HAP-1 (cell line): ENCODE measurements around the gene SELENOS.

Experiments
- DNase-seq, 2 experiments: peaks; one replicate each; pipeline ENCODE4 v3.0.0-alpha.2; 2016 to 2020; ENCODE audit warnings: low spot score in 2 of 2
- H3K27me3 ChIP-seq: fragments of 250-450 bp; sonication (Bioruptor Pico); 2 replicates; pipeline ENCODE4 v1.5.1; 2020; ENCODE audit warnings: low read depth, mild to moderate bottlenecking, moderate library complexity
- H3K36me3 ChIP-seq: fragments of 250-450 bp; sonication (Bioruptor Pico); replicated peaks from 2 replicates; pipeline ENCODE4 v1.5.1; 2020; ENCODE audit warnings: mild to moderate bottlenecking
- H3K4me1 ChIP-seq: fragments of 250-450 bp; sonication (Bioruptor Pico); 2 replicates; pipeline ENCODE4 v1.5.1; 2020; ENCODE audit warnings: mild to moderate bottlenecking
- H3K4me3 ChIP-seq: fragments of 250-450 bp; sonication (Bioruptor Pico); 2 replicates; pipeline ENCODE4 v1.5.1; 2020; ENCODE audit warnings: mild to moderate bottlenecking, moderate library complexity
- H3K9me3 ChIP-seq: fragments of 250-450 bp; sonication (Bioruptor Pico); 2 replicates; pipeline ENCODE4 v1.5.1; 2020; ENCODE audit warnings: mild to moderate bottlenecking, moderate library complexity
- in situ Hi-C: fragments of 300-500 bp; cut with MboI; formaldehyde crosslinking; loops from 3 replicates; pipeline ENCODE4 v1.14.3; 2020; ENCODE audit warnings: low sequenced_read_pairs, inconsistent platforms, mixed read lengths

The SELENOS gene

GRCh38 chr15:101256757-101257156, 20.5 kb downstream of the SELENOS start:
- Histone ChIP-seq H3K4me1 (no peaks in the 10 kb centered on the region), H3K27me3 (0 out of 2 replicates have a peak, but pooled peaks cover 3% of the 10 kb centered on the region), H3K9me3 (no peaks in the 10 kb centered on the region), H3K36me3 (no peaks in the 10 kb centered on the region), H3K4me3 (no peak overlapping the region)
- peak in 1 of 2 experiments; percentile 27 for DNase-seq
- in situ Hi-C loops = loop anchor here (5.0 to 25.0 kb wide), 3 partner anchors 169 to 344 kb away; partner anchors contain the start of gene LRRK1

GRCh38 chr15:101255615-101256241, 21.6 kb downstream of the SELENOS start:
- in situ Hi-C loops = loop anchor here (5.0 to 25.0 kb wide), 3 partner anchors 168 to 343 kb away; partner anchors contain the start of gene LRRK1
- Histone ChIP-seq H3K36me3 (no peaks in the 10 kb centered on the region), H3K4me3 (no peak overlapping the region), H3K27me3 (0 out of 2 replicates have a peak, but pooled peaks cover 3% of the 10 kb centered on the region), H3K4me1 (no peaks in the 10 kb centered on the region), H3K9me3 (no peaks in the 10 kb centered on the region)
- DNase-seq = no peak

- no peaks in the 10 kb centered on the region for H3K36me3 ChIP-seq
- DNase-seq = no peak
- H3K27me3 ChIP-seq = 0 out of 2 replicates have a peak, but pooled peaks cover 3% of the 10 kb centered on the region
- H3K4me3 ChIP-seq = no peak overlapping the region
- in situ Hi-C loops = loop anchor here (5.0 to 25.0 kb wide), 3 partner anchors 168 to 343 kb away; partner anchors contain the start of gene LRRK1
- H3K9me3 ChIP-seq = no peaks in the 10 kb centered on the region
- H3K4me1 ChIP-seq = peaks cover 2% of the 10 kb centered on the region
Observed at GRCh38 chr15:101255051-101255395, 22.3 kb downstream of the SELENOS start.

- H3K27me3 ChIP-seq = 0 out of 2 replicates have a peak, but pooled peaks cover 3% of the 10 kb centered on the region
- H3K4me1 ChIP-seq = peaks cover 7% of the 10 kb centered on the region
Observed at GRCh38 chr15:101254157-101255050, 22.9 kb downstream of the SELENOS start.

GRCh38 chr15:101252836-101253235, 24.4 kb downstream of the SELENOS start:
- Histone ChIP-seq H3K27me3 (0 out of 2 replicates have a peak, but pooled peaks cover 3% of the 10 kb centered on the region), H3K9me3 (no peaks in the 10 kb centered on the region), H3K4me1 (peaks cover 7% of the 10 kb centered on the region), H3K4me3 (peak overlapping the region; percentile 54), H3K36me3 (peaks cover 7% of the 10 kb centered on the region)
- DNase-seq = no peak
- in situ Hi-C loops = loop anchor here (25.0 kb wide), 1 partner anchor 341 kb away; the partner anchor contains the start of gene LRRK1

More at GRCh38 chr15:101254157-101255050, 22.9 kb downstream of the SELENOS start:
- DNase-seq = no peak
- H3K9me3 ChIP-seq = no peaks in the 10 kb centered on the region
- H3K36me3 ChIP-seq = no peaks in the 10 kb centered on the region
- no peak overlapping the region for H3K4me3 ChIP-seq
- in situ Hi-C loops = loop anchor here (5.0 to 25.0 kb wide), 3 partner anchors 167 to 342 kb away; partner anchors contain the start of gene LRRK1

GRCh38 chr15:101251830-101252820, 25.2 kb downstream of the SELENOS start, which contains the start of gene CHSY1:
CHSY1 (minus strand) TSS chr15:101252048; CDS start chr15:101251456, 592 bp downstream.
- H3K4me1 ChIP-seq = peaks cover 7% of the 10 kb centered on the region
- H3K36me3 ChIP-seq = peaks cover 8% of the 10 kb centered on the region
- peak within 1 kb of the TSS; percentile 62 for H3K4me3 ChIP-seq
- DNase-seq = peak; percentile 74 to 87
- H3K27me3 ChIP-seq = 0 out of 2 replicates have a peak, but pooled peaks cover 3% of the 10 kb centered on the region
- H3K9me3 ChIP-seq = no peaks in the 10 kb centered on the region
- in situ Hi-C loops = loop anchor here (25.0 kb wide), 1 partner anchor 340 kb away; the partner anchor contains the start of gene LRRK1

GRCh38 chr15:101250873-101251829, 26.1 kb downstream of the SELENOS start:
- Histone ChIP-seq H3K4me3 (peak overlapping the region; percentile 62), H3K36me3 (peaks cover 8% of the 10 kb centered on the region), H3K27me3 (0 out of 2 replicates have a peak, but pooled peaks cover 3% of the 10 kb centered on the region), H3K9me3 (no peaks in the 10 kb centered on the region), H3K4me1 (peaks cover 7% of the 10 kb centered on the region)
- DNase-seq = peak; percentile 26 to 73
- in situ Hi-C loops = loop anchor here (25.0 kb wide), 1 partner anchor 339 kb away; the partner anchor contains the start of gene LRRK1

- Histone ChIP-seq H3K4me1 (peaks cover 7% of the 10 kb centered on the region), H3K36me3 (peaks cover 8% of the 10 kb centered on the region), H3K27me3 (0 out of 2 replicates have a peak, but pooled peaks cover 3% of the 10 kb centered on the region), H3K4me3 (peak overlapping the region; percentile 62), H3K9me3 (no peaks in the 10 kb centered on the region)
- peak in 1 of 2 experiments; percentile 74 for DNase-seq
- in situ Hi-C loops = loop anchor here (25.0 kb wide), 1 partner anchor 338 kb away; the partner anchor contains the start of gene LRRK1
Observed at GRCh38 chr15:101250341-101250831, 26.9 kb downstream of the SELENOS start.

- no peak for DNase-seq
- no peak overlapping the region for H3K4me3 ChIP-seq
- no peaks in the 10 kb centered on the region for H3K27me3 ChIP-seq
- H3K4me1 ChIP-seq = peaks cover 15% of the 10 kb centered on the region
- H3K36me3 ChIP-seq = peaks cover 8% of the 10 kb centered on the region
- in situ Hi-C loops = no loop called here
- no peaks in the 10 kb centered on the region for H3K9me3 ChIP-seq
Observed at GRCh38 chr15:101248274-101248673, 29.0 kb downstream of the SELENOS start.

- Histone ChIP-seq H3K4me1 (peaks cover 24% of the 10 kb centered on the region), H3K9me3 (no peaks in the 10 kb centered on the region), H3K27me3 (no peaks in the 10 kb centered on the region), H3K4me3 (no peak overlapping the region), H3K36me3 (peaks cover 9% of the 10 kb centered on the region)
- DNase-seq = no peak
- in situ Hi-C loops = no loop called here
Observed at GRCh38 chr15:101246824-101247745, 30.2 kb downstream of the SELENOS start.

- no peak for DNase-seq
- H3K36me3 ChIP-seq = peaks cover 13% of the 10 kb centered on the region
- no peaks in the 10 kb centered on the region for H3K9me3 ChIP-seq
- peaks cover 27% of the 10 kb centered on the region for H3K4me1 ChIP-seq
- H3K27me3 ChIP-seq = no peaks in the 10 kb centered on the region
- no peak overlapping the region for H3K4me3 ChIP-seq
- in situ Hi-C loops = no loop called here
Observed at GRCh38 chr15:101246391-101246790, 30.9 kb downstream of the SELENOS start.
